Upper lobe of right lung (tissue), 1 donor: ENCODE data around the gene DPP10. TPM values are rescaled to one million over a fixed set of nuclear protein-coding genes. Genes with fewer than 3 reads are reported as not detected.

Experiments used
- ATAC-seq: fragments of 200-7000 bp; cut with Tn5 transposase; one replicate; pipeline ENCODE4 v1.9.1; 2020; ENCODE audit warnings: mild to moderate bottlenecking, moderate library complexity
- DNase-seq: peaks from one replicate; pipeline ENCODE4 v3.0.0-alpha.2; 2020
- H3K27ac ChIP-seq: fragments of 200-600 bp; one replicate; pipeline ENCODE4 v1.8.0; 2022
- H3K27me3 ChIP-seq: fragments of 200-600 bp; one replicate; pipeline ENCODE4 v1.8.0; 2022; ENCODE audit warnings: mild to moderate bottlenecking
- H3K36me3 ChIP-seq: fragments of 200-600 bp; one replicate; pipeline ENCODE4 v1.8.0; 2022
- H3K4me1 ChIP-seq: fragments of 200-600 bp; one replicate; pipeline ENCODE4 v1.8.0; 2022
- H3K4me3 ChIP-seq: fragments of 200-600 bp; one replicate; pipeline ENCODE4 v1.8.0; 2022; ENCODE audit warnings: mild to moderate bottlenecking
- H3K9me3 ChIP-seq: fragments of 200-600 bp; one replicate; pipeline ENCODE4 v1.8.0; 2022
- intact Hi-C: fragments of 100-400 bp; cut with DNase I; formaldehyde crosslinking; loops from one replicate; pipeline ENCODE4 v1.11.0; 2022
- total RNA-seq: library from RNA; stranded (reverse); fragmentation: NEBNext Ultra II Directional; extraction: Animal tissue kit (Norgen Biotek cat#: 25700); gene quantifications from one replicate; pipeline ENCODE4 v1.2.1, GENCODE V29; 2021
- TF ChIP-seq, protein P1 (sequence below): fragments of 200-600 bp; IDR thresholded peaks from one replicate; pipeline ENCODE4 v1.8.0; 2022; ENCODE audit warnings: antibody characterized with exemption
- donor health status: DM: no; HTN: yes; CAD: no; lungs with severe emphysema.

Gene DPP10
- total RNA-seq, 1 donor from 2014 or later, result 1.0 TPM

- Histone ChIP-seq H3K4me3 (no peak overlapping the region), H3K27me3 (no peaks in the 10 kb centered on the region), H3K4me1 (no peaks in the 10 kb centered on the region), H3K36me3 (no peaks in the 10 kb centered on the region), H3K27ac (no peak overlapping the region), H3K9me3 (no peaks in the 10 kb centered on the region)
- ATAC-seq (no peak), DNase-seq (no peak)
- intact Hi-C loops, result no loop called here
- TF ChIP-seq, protein P1, sequence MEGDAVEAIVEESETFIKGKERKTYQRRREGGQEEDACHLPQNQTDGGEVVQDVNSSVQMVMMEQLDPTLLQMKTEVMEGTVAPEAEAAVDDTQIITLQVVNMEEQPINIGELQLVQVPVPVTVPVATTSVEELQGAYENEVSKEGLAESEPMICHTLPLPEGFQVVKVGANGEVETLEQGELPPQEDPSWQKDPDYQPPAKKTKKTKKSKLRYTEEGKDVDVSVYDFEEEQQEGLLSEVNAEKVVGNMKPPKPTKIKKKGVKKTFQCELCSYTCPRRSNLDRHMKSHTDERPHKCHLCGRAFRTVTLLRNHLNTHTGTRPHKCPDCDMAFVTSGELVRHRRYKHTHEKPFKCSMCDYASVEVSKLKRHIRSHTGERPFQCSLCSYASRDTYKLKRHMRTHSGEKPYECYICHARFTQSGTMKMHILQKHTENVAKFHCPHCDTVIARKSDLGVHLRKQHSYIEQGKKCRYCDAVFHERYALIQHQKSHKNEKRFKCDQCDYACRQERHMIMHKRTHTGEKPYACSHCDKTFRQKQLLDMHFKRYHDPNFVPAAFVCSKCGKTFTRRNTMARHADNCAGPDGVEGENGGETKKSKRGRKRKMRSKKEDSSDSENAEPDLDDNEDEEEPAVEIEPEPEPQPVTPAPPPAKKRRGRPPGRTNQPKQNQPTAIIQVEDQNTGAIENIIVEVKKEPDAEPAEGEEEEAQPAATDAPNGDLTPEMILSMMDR, result no peak
Measured at GRCh38 chr2:115305712-115306111, 863.3 kb downstream of the DPP10 start.

DNA sequence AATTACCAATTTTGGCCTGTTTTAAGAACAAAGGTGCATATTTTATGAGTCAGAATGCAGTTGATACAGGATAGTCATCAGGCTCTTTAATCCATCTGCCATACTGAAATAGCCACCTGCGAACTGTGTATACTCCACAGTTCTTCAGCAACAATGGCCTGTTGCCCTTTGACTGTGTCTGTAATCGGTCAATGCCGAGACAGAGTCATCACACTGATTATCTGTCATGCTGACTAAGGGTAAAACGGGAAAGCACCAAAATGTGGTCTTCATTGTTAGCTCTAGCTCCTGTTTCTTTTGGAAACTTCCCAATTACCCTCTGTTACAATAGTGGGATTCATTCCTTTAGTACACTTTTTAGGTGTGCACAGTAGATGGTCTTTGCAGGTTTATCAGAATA is 871.7 kb downstream of the DPP10 start:
- intact Hi-C loops, result no loop called here
- TF ChIP-seq, protein P1, result no peak
- no peak overlapping the region for H3K4me3 ChIP-seq
- ATAC-seq (no peak), DNase-seq (no peak)
- no peaks in the 10 kb centered on the region for H3K27me3 ChIP-seq
- H3K4me1 ChIP-seq, result no peaks in the 10 kb centered on the region
- H3K36me3 ChIP-seq, result no peaks in the 10 kb centered on the region
- H3K9me3 ChIP-seq, result no peaks in the 10 kb centered on the region
- no peak overlapping the region for H3K27ac ChIP-seq

- no peaks in the 10 kb centered on the region for H3K27me3 ChIP-seq
- no peaks in the 10 kb centered on the region for H3K9me3 ChIP-seq
- no peak overlapping the region for H3K27ac ChIP-seq
- TF ChIP-seq, protein P1, result no peak
- no peak for DNase-seq
- no peak for ATAC-seq
- no peaks in the 10 kb centered on the region for H3K4me1 ChIP-seq
- no peaks in the 10 kb centered on the region for H3K36me3 ChIP-seq
- H3K4me3 ChIP-seq, result no peak overlapping the region
- intact Hi-C loops, result no loop called here
Measured at GRCh38 chr2:115327061-115327460, 884.6 kb downstream of the DPP10 start.

DNA sequence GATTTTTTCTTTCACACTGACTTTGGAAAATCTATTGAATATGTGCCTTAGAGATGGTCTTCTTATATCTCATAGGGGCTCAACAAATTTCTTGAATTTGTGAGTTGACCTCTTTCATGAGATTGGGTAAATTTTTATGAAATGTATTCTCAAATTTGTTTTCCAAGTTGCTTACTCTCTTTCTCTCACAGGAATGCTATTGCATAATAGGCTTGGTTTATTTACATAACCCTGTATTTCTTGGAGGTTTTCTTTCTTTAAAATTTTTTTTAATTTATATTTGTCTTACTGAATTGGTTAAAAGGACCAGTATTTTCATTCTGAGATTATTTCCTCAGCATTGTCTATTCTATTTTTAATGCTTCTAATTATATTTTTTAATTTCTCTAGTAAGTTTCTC is 917.1 kb downstream of the DPP10 start:
- no peak for DNase-seq
- intact Hi-C loops, result no loop called here
- ATAC-seq, result no peak
- Histone ChIP-seq H3K4me1 (no peaks in the 10 kb centered on the region), H3K9me3 (no peaks in the 10 kb centered on the region), H3K27me3 (no peaks in the 10 kb centered on the region), H3K27ac (no peak overlapping the region), H3K36me3 (no peaks in the 10 kb centered on the region), H3K4me3 (no peak overlapping the region)
- TF ChIP-seq, protein P1, result no peak

- ATAC-seq, result no peak
- TF ChIP-seq, protein P1, result no peak
Measured at GRCh38 chr2:115364093-115364492, 921.7 kb downstream of the DPP10 start.

DNA sequence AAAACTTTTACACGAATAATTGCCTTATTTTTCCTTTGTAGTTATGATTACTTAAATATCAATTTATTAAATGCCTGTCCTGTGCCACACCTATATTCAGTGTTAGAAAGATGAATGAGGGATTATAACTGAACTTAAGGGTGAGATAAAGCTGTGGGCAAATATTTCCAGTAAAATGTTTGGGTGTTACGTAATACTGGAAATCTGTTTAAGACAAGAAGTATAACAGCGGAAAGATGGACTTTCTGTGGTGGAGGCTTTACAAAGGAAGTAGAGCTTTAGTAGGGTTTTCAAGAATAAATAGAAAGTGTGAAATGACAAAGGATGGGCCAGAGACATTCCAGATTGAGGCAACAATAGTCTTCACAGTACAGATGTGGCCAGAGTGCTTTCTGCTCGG is 927.0 kb downstream of the DPP10 start:
- Histone ChIP-seq H3K36me3 (no peaks in the 10 kb centered on the region), H3K9me3 (peaks cover 6% of the 10 kb centered on the region), H3K4me1 (no peaks in the 10 kb centered on the region), H3K27ac (no peak overlapping the region), H3K4me3 (no peak overlapping the region), H3K27me3 (no peaks in the 10 kb centered on the region)
- DNase-seq (no peak), ATAC-seq (no peak)
- TF ChIP-seq, protein P1, result no peak
- intact Hi-C loops, result no loop called here

More at GRCh38 chr2:115364093-115364492, 921.7 kb downstream of the DPP10 start:
- intact Hi-C loops, result no loop called here
- Histone ChIP-seq H3K36me3 (no peaks in the 10 kb centered on the region), H3K9me3 (no peaks in the 10 kb centered on the region), H3K4me1 (no peaks in the 10 kb centered on the region), H3K27me3 (no peaks in the 10 kb centered on the region), H3K27ac (no peak overlapping the region), H3K4me3 (no peak overlapping the region)
- DNase-seq, result no peak
